A549 treated with AZD9567 at 1 μM for 4 hours (cell line): ENCODE measurements around the gene EIF2D. TPM values are rescaled to one million over a fixed set of nuclear protein-coding genes. Genes with fewer than 3 reads are reported as not detected.

Experiments
- total RNA-seq: library from RNA; stranded (reverse); fragments of 200-300 nt; extraction: Qiagen RNA extraction; gene quantifications from 5 replicates; pipeline ENCODE4 v1.2.3, GENCODE V29; 2022; ENCODE audit not compliant: insufficient read depth

EIF2D gene, protein sequence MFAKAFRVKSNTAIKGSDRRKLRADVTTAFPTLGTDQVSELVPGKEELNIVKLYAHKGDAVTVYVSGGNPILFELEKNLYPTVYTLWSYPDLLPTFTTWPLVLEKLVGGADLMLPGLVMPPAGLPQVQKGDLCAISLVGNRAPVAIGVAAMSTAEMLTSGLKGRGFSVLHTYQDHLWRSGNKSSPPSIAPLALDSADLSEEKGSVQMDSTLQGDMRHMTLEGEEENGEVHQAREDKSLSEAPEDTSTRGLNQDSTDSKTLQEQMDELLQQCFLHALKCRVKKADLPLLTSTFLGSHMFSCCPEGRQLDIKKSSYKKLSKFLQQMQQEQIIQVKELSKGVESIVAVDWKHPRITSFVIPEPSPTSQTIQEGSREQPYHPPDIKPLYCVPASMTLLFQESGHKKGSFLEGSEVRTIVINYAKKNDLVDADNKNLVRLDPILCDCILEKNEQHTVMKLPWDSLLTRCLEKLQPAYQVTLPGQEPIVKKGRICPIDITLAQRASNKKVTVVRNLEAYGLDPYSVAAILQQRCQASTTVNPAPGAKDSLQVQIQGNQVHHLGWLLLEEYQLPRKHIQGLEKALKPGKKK
- total RNA-seq = 32.0 to 39.7 TPM (median 33.9 TPM) in 5 replicates

DNA sequence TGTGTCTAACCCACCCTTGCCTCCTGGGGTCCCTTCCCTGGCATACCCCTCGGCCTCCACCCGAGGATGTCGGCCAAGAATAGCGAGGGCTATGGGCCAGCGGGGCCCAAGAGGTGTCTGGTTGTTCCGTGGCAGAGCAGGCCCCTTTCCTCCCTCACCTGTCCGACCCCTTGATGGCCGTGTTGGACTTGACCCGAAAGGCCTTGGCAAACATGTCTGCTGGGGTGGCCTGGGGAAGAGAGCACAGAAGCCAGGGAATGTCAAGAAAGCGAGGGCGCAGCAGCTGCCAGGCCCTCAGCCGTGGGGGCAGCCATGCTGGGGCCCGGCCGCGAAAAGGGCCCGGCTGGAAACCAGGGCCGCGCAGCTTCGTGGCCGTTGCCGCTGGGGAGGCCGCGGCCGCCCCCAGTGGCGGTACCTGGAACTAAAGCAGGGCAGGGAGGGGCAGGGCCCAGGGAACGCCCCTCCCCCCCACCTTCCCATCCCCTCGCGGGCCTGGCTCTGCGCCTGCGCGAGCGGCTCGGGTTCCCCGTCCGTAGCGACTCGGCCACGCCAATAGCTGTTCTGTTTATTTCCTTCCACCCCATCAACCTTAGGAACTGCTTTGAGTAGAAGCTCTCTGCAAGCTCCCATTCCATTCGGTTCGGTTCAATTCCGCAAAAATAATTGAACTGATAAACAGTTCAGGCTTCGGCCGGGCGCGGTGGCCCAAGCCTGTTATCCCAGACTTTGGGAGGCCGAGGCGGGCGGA, at the start of gene EIF2D:
Gene EIF2D, minus strand, starts transcription at position 337 of the 748 bp plus-strand sequence. Its CDS starts 123 bp downstream, at position 214.

DNA sequence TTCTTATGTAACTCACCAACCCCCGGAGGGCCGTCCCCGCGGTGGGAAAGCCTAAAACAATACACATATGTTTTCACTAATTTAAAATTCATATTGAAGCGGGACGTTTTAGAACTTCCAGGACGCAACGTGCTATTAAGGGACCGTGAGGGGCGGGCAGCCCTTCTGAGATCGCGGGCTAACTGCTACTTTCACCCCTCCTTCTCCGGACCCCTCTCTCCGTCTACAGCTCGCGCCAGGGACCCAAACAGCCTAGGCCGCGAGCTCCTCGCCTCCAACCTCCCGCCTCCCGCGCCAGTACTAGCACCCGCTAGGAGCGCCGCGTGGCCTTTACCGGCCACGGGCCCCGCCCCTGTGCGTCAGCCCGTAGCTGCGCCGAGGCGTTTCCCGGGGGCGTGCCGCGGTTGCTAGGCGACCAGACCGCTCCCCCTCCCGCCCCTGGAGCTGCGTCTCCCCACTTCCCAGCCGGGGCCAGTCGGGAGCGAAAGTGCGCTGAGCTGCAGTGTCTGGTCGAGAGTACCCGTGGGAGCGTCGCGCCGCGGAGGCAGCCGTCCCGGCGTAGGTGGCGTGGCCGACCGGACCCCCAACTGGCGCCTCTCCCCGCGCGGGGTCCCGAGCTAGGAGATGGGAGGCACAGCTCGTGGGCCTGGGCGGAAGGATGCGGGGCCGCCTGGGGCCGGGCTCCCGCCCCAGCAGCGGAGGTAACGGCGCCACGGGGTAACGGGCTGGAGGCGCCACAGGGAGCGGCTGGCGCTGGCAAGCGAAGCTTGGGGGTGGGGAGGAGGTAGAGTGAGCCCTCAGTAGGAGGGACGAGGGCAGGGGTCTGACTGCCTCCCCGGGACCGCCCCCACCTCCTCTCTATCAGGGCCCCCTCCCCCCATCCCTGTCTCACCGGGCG, 23.1 kb upstream of the EIF2D start, which contains the start of gene DYRK3:
Gene DYRK3, plus strand, starts transcription at position 457 of the 898 bp plus-strand sequence. Its CDS starts 168 bp downstream, at position 625.

Other genes with a start within 250 kb of the EIF2D start
- gene IKBKE, start 142.0 kb downstream of the EIF2D start, total RNA-seq = 5.4 to 6.9 TPM (median 6.3 TPM) in 5 replicates
- 0.80 to 1.0 TPM (median 0.86 TPM) in 4 of 5 replicates, not detected in the other for gene RASSF5, start 104.9 kb downstream of the EIF2D start, total RNA-seq
- gene DYRK3, start 23.1 kb upstream of the EIF2D start, total RNA-seq = 9.8 to 14.2 TPM (median 10.4 TPM) in 5 replicates
- gene MAPKAPK2, start 72.4 kb upstream of the EIF2D start, total RNA-seq = 69.2 to 78.1 TPM (median 70.3 TPM) in 5 replicates
- not detected in 5 replicates for gene IL19, start 158.3 kb upstream of the EIF2D start, total RNA-seq
- gene IL10, start 160.0 kb upstream of the EIF2D start, total RNA-seq = not detected in 5 replicates